Vagina (tissue), 2 donors: ENCODE data around the gene MAML2. TPM values are rescaled to one million over a fixed set of nuclear protein-coding genes. Genes with fewer than 3 reads are reported as not detected.
A peak's percentile ranks its signal among the peaks of the same experiment; 100 is the strongest.

Experiments
- DNase-seq, 2 donors: peaks; one replicate each; pipeline ENCODE4 v3.0.0-alpha.2; 2017; ENCODE audit errors: extremely low spot score in 2 of 2
- H3K27ac ChIP-seq: fragments of 200-600 bp; sonication (generic); one replicate; pipeline ENCODE4 v1.5.1; 2019
- H3K27me3 ChIP-seq: fragments of 200-600 bp; sonication (generic); one replicate; pipeline ENCODE4 v1.5.1; 2019
- H3K36me3 ChIP-seq, 2 donors: fragments of 200-600 bp; sonication (generic); one replicate each; pipeline ENCODE4 v1.5.1; 2017 to 2019
- H3K4me1 ChIP-seq: fragments of 200-600 bp; sonication (generic); one replicate; pipeline ENCODE4 v1.5.1; 2019
- H3K4me3 ChIP-seq, 2 donors: fragments of 200-600 bp; sonication (generic); 1 replicate in 1 of 2; 2 replicates in 1 of 2; pipeline ENCODE4 v1.5.1; 2016 to 2019
- H3K9me3 ChIP-seq: fragments of 200-600 bp; sonication (generic); one replicate; pipeline ENCODE4 v1.5.1; 2019
- CTCF ChIP-seq, 3 experiments: fragments of 450-650 bp in 2 of 3; fragments of 200-600 bp in 1 of 3; sonication (generic) in 1 of 3; IDR thresholded peaks; one replicate each; pipeline ENCODE4 v1.5.1; 2017 to 2019; ENCODE audit warnings: antibody characterized with exemption in 3 of 3, mild to moderate bottlenecking in 2 of 3, moderate library complexity in 2 of 3
- POLR2A ChIP-seq, 2 donors: fragments of 450-650 bp; IDR thresholded peaks; one replicate each; pipeline ENCODE4 v1.6.1; 2017; ENCODE audit warnings: antibody characterized with exemption in 2 of 2, mild to moderate bottlenecking in 2 of 2, moderate library complexity in 2 of 2
- POLR2AphosphoS5 ChIP-seq, 2 donors: sonication (generic); formaldehyde crosslinking; IDR thresholded peaks; one replicate each; pipeline ENCODE4 v1.9.0; 2017; ENCODE audit warnings: antibody characterized with exemption in 2 of 2, mild to moderate bottlenecking in 2 of 2, low read depth in 1 of 2; ENCODE audit not compliant: insufficient read depth in 1 of 2
- intact Hi-C: fragments of 100-400 bp; cut with DNase I; formaldehyde crosslinking; loops from one replicate; pipeline ENCODE4 v1.15.1; 2023
- total RNA-seq: library from RNA; depleted of rRNA; stranded (reverse); fragments of >200 nt; gene quantifications from one replicate; pipeline ENCODE4 v1.2.3, GENCODE V29; 2016

MAML2 gene
- total RNA-seq, 1 donor from 2014 or later = 36.3 TPM

GRCh38 chr11:96004862-96005261 is 338.1 kb downstream of the MAML2 start:
- Histone ChIP-seq H3K36me3 (no peaks in the 10 kb centered on the region), H3K4me3 (no peak overlapping the region), H3K4me1 (peaks cover 11% of the 10 kb centered on the region), H3K27me3 (no peaks in the 10 kb centered on the region), H3K27ac (no peak overlapping the region), H3K9me3 (no peaks in the 10 kb centered on the region)
- intact Hi-C loops = no loop called here
- DNase-seq = no peak
- TF ChIP-seq POLR2A (IDR thresholded peaks at IDR 0.05) (no peak), POLR2AphosphoS5 (IDR thresholded peaks at IDR 0.05; ENCODE audit: insufficient read depth in 1 of 2, low read depth in 1 of 2) (no peak), CTCF (IDR thresholded peaks at IDR 0.05) (no peak)

- Histone ChIP-seq H3K36me3 (no peaks in the 10 kb centered on the region), H3K4me1 (peaks cover 23% of the 10 kb centered on the region), H3K27ac (no peak overlapping the region), H3K9me3 (no peaks in the 10 kb centered on the region), H3K4me3 (no peak overlapping the region), H3K27me3 (no peaks in the 10 kb centered on the region)
- TF ChIP-seq CTCF (IDR thresholded peaks at IDR 0.05) = no peak
- no peak for TF ChIP-seq POLR2AphosphoS5 (IDR thresholded peaks at IDR 0.05; ENCODE audit: insufficient read depth in 1 of 2, low read depth in 1 of 2)
- TF ChIP-seq POLR2A (IDR thresholded peaks at IDR 0.05) = no peak
- intact Hi-C loops = no loop called here
- DNase-seq = no peak
Measured at GRCh38 chr11:96002754-96003290, 340.2 kb downstream of the MAML2 start.

GRCh38 chr11:96002339-96002738 is 340.7 kb downstream of the MAML2 start:
- intact Hi-C loops = no loop called here
- no peaks in the 10 kb centered on the region for H3K27me3 ChIP-seq
- H3K4me1 ChIP-seq = peaks cover 27% of the 10 kb centered on the region
- H3K9me3 ChIP-seq = no peaks in the 10 kb centered on the region
- TF ChIP-seq CTCF (IDR thresholded peaks at IDR 0.05) (no peak), POLR2AphosphoS5 (IDR thresholded peaks at IDR 0.05; ENCODE audit: insufficient read depth in 1 of 2, low read depth in 1 of 2) (no peak), POLR2A (IDR thresholded peaks at IDR 0.05) (no peak)
- DNase-seq = no peak
- no peak overlapping the region for H3K27ac ChIP-seq
- H3K4me3 ChIP-seq = no peak overlapping the region
- no peaks in the 10 kb centered on the region for H3K36me3 ChIP-seq

GRCh38 chr11:96001037-96001436 is 342.0 kb downstream of the MAML2 start:
- peak; percentile 26 to 76 for TF ChIP-seq POLR2AphosphoS5 (IDR thresholded peaks at IDR 0.05; ENCODE audit: insufficient read depth in 1 of 2, low read depth in 1 of 2)
- TF ChIP-seq POLR2A (IDR thresholded peaks at IDR 0.05) = no peak
- TF ChIP-seq CTCF (IDR thresholded peaks at IDR 0.05) = peak in 1 of 3 experiments; percentile 22
- Histone ChIP-seq H3K27ac (peak overlapping the region; percentile 69), H3K4me3 (no peak overlapping the region), H3K4me1 (peaks cover 29% of the 10 kb centered on the region), H3K9me3 (no peaks in the 10 kb centered on the region), H3K27me3 (no peaks in the 10 kb centered on the region), H3K36me3 (no peaks in the 10 kb centered on the region)
- intact Hi-C loops = no loop called here
- DNase-seq = peak in 1 of 2 donors; percentile 93

GRCh38 chr11:95999711-96000406 is 343.1 kb downstream of the MAML2 start:
- H3K36me3 ChIP-seq = no peaks in the 10 kb centered on the region
- intact Hi-C loops = no loop called here
- no peaks in the 10 kb centered on the region for H3K9me3 ChIP-seq
- H3K4me3 ChIP-seq = no peak overlapping the region
- H3K27ac ChIP-seq = peak overlapping the region; percentile 69
- TF ChIP-seq CTCF (IDR thresholded peaks at IDR 0.05) (no peak), POLR2AphosphoS5 (IDR thresholded peaks at IDR 0.05; ENCODE audit: insufficient read depth in 1 of 2, low read depth in 1 of 2) (no peak), POLR2A (IDR thresholded peaks at IDR 0.05) (no peak)
- DNase-seq = no peak
- H3K27me3 ChIP-seq = no peaks in the 10 kb centered on the region
- peaks cover 29% of the 10 kb centered on the region for H3K4me1 ChIP-seq
